GM12872 (cell line): ENCODE measurements around the gene FAM131A.

Experiments used
- TF ChIP-seq, protein P1 (sequence below): IDR thresholded peaks from 3 replicates; pipeline ENCODE4 v1.5.1; 2011; ENCODE audit warnings: low read depth, mild to moderate bottlenecking, low read length, moderate library complexity; ENCODE audit not compliant: insufficient read depth

The FAM131A gene

DNA sequence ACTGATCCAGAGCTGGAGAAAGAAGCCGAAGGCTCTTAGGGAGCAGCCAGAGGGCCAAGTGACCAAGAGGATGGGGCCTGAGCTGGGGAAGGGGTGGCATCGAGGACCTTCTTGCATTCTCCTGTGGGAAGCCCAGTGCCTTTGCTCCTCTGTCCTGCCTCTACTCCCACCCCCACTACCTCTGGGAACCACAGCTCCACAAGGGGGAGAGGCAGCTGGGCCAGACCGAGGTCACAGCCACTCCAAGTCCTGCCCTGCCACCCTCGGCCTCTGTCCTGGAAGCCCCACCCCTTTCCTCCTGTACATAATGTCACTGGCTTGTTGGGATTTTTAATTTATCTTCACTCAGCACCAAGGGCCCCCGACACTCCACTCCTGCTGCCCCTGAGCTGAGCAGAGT is 52.0 kb downstream of the FAM131A start:
- TF ChIP-seq, protein P1, sequence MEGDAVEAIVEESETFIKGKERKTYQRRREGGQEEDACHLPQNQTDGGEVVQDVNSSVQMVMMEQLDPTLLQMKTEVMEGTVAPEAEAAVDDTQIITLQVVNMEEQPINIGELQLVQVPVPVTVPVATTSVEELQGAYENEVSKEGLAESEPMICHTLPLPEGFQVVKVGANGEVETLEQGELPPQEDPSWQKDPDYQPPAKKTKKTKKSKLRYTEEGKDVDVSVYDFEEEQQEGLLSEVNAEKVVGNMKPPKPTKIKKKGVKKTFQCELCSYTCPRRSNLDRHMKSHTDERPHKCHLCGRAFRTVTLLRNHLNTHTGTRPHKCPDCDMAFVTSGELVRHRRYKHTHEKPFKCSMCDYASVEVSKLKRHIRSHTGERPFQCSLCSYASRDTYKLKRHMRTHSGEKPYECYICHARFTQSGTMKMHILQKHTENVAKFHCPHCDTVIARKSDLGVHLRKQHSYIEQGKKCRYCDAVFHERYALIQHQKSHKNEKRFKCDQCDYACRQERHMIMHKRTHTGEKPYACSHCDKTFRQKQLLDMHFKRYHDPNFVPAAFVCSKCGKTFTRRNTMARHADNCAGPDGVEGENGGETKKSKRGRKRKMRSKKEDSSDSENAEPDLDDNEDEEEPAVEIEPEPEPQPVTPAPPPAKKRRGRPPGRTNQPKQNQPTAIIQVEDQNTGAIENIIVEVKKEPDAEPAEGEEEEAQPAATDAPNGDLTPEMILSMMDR, result no peak

DNA sequence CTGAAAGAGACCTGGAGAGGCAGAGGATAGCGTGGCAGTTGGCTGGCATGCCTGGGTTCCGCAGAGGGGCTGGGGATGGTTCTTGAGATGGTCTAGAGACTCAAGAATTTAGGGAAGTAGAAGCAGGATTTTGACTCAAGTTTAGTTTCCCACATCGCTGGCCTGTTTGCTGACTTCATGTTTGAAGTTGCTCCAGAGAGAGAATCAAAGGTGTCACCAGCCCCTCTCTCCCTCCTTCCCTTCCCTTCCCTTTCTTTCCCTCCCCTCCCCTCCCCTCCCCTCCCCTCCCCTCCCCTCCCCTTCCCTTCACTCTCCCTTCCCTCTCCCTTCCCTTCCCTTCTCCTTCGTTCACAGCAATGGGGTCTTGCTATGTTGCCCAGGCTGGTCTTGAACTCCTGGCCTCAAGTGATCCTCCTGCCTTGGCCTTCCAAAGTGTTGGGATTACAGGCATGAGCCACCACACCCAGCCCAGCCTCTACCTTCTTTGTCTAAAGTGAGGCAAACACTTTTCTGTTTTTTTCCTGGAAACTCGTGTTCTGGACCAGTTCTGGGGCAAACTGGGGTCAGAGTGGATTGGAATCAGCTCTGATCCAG is 52.6 kb downstream of the FAM131A start:
- TF ChIP-seq, protein P1, result no peak

DNA sequence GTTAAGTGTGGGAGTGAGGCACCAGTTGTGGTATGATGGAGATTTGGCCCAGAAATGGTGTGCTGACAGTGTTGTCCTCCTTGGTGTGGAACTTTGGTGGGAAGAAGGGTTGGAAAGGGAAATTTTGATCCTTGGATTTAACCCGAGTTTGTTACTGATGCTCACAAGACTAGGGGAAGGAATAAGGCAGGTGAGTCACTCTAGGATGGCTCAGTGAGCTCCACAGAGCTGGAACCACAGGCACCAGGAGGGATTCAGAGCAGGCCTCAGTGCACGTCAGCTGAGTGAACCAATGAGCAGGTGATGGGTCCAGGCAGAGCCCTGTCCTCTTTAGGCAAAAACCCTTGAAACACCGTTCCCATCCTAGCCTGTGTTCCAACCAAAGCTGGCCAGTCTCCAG is 53.9 kb downstream of the FAM131A start:
- TF ChIP-seq, protein P1, result no peak

DNA sequence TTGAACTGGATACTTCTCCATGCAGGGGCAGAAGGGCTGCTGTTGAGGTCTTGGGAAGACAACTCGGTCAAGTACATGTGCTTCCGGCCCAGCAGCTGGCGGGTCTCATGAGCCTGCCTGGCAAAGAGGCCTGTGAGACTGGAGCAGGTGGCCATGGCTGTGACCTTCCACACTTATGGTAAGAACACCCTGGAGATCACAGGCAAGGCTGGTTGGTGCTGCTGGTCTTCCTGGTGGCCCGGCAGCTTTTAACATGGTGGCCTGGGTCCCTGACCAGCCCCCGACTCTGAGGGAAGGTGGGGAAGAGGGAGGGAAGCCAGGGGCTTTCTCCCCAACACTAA is 57.9 kb downstream of the FAM131A start:
- TF ChIP-seq, protein P1, result no peak
